Left lobe of liver (tissue), 2 donors: ENCODE measurements around the gene CPT1C. TPM values are rescaled to one million over a fixed set of nuclear protein-coding genes. Genes with fewer than 3 reads are reported as not detected.

Source experiments
- ATAC-seq: fragments of 200-7000 bp; cut with Tn5 transposase; one replicate; pipeline ENCODE4 v1.9.1; 2020; ENCODE audit warnings: mild to moderate bottlenecking, moderate library complexity
- DNase-seq: peaks from one replicate; pipeline ENCODE4 v3.0.0-alpha.2; 2020; ENCODE audit warnings: low spot score
- total RNA-seq: library from RNA; stranded (reverse); gene quantifications from one replicate; pipeline ENCODE4 v1.2.1, GENCODE V29; 2021
- donor health status: DM: no; HTN: no; CAD: no; lungs with moderate emphysema.
- donor health status: DM: no; HTN: yes; CAD: no.

Gene CPT1C
- 0.91 TPM for total RNA-seq

DNA sequence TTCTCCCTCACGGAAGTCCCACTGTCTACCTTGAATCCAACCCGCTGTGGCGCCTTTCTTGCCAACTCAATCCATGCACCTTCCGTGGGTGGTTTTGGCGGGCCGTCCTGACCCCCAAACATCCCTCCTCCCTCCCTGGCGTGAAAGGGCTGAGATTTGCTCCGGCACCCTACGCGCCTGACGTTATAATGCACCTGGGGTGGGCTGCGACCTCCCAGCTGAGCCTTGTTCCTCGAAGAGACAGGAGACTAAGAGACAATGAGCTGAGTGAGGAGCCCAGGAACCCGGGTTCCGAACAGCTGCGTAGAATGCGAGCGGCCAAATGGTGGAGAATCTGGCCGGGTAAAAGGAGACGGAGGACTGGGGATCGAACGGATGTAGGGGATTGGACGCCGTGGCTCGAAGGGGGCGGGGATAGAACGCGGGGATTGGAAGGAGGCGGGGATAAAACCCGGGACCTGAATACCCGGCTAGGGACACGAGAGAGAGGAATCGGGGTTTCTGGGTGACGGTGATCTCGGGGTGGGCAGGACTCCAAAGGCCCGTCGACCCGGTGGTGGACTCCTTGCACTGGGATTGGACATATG, at the start of gene CPT1C:
CPT1C (plus strand) TSS at position 461 of the 587 bp plus-strand sequence. CDS start 1,137 bp downstream, outside the sequence.
- DNase-seq (peak; percentile 64), ATAC-seq (peak; percentile 73)

DNA sequence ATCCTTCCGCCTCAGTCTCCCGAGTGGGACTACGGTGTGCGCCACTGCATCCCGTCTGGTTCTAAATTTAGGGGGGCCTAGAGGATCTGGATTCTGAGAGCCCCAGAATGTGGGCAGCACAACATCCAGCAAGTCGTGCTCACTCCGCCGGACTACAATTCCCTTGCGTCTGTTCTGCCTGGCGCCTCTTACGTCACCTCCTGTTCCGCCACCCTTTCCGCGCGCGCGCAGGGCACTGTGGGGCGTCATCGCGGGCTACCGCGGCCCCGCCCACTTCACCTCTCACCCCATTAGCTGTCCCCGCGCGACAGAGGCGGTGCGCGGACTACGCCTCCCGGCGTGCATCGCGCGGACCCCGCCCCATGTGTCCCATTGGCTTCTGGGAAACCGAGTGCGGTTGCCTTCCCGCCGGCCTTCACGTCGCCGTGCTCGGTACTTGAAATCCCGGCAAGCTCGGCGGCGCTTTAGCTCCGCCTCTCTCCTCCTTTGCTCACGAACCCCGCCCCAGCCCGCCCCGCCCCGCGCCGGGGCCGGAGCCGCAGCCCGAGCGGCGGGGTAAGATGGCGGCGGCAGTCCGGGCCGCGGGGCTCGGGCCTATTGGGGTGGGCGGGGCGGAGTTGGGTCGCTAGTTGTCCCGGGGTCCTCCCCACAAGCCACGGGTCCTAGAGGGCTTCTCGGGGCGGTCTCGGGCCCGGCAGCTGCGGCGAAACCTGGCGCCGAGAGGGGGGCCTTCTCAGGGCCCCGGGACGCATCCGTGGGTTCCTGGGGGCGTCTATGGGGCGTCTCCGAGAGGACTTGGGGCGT, 49.0 kb upstream of the CPT1C start, which contains the start of gene SCAF1:
SCAF1 (plus strand) TSS at position 522 of the 804 bp plus-strand sequence. CDS start 2,818 bp downstream, outside the sequence.
- ATAC-seq: peak; percentile 80
- DNase-seq: peak; percentile 100

DNA sequence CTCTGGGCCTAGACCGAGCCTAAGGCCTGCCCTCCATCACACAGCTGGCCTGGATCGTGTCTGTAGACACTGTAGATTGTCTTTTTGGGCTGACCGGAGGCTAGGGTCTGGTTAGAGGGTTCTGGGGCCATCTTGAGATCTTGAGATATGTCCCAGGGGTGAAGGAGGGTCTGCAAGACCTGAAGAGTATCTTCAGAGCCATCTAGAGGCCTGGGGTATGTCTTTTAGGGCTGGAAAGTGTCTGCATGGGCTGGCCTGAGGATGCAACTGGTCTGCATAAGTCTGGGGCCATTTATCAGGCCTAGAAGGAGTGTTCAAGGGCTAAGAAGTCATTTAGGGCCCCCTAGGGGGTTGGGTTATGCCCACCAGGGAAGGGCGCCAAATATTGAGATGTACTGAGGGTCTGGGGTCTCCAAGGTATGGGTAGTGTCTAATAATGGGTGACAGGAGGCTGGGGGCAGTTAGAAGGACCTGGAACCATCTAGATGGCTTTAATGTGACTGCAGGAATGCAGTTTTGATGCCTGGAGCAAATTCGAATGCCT, 48.4 kb upstream of the CPT1C start:
- ATAC-seq: no peak
- no peak for DNase-seq

DNA sequence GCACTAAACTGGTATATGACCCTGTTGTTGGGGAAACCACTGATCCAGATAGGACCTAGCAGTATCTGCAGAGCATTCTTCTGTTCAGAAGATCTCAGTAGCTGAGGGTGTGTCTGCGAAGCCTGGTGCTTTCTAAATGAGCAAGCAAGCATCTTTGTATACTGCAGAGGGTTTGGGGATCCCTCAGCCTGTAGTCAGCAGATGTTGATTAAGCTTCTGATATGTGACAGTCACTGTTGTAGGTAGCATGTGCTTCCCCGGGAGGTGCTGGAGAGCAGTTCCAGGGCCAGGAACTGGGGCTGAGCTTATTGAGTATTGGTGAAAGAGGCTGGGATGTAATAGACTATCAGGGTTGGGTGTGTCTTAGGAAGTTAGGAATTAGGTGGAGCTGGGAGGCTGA, 47.5 kb upstream of the CPT1C start:
- no peak for ATAC-seq
- no peak for DNase-seq

DNA sequence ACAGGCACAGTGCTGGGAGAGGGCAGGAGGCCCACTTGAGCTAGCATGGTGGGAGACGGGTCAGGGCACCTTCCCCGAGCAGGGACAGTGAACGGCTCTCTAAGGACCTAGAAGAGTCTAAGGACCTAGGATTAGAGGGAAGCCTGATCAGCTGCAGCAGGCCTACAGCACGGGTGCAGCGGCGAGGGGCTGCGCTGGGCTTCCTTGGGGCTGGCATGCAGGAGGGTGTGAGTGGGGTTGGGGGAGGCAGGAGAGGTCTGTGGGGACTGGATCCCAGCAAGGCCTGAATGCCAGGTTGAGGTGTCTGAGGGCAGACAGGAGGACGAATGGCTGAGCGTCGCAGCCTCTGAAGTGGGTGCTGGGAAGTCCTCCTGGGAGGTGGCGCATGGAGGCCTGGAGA, 45.3 kb upstream of the CPT1C start:
- ATAC-seq (no peak), DNase-seq (no peak)

- DNase-seq (no peak), ATAC-seq (no peak)
These were observed 44.9 kb upstream of the CPT1C start for GRCh38 chr19:49645995-49646394.

DNA sequence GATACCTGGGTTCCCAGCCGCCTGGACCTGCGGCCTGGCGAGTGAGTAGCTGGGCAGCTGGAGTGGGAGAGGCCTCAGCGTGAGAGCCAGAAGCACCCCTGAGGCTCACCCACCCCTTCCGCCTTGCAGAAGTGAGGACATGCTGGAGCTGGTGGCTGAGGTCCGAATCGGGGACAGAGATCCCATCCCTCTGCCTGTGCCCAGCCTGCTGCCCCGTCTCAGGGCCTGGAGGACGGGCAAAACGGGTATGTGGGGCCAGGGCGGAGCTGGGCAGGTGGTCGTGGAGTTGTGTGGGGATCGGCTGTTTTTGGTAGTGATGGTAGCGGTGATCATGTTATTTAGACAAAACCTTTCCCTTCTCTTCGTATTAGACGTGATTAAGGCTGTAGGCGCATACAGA, 44.3 kb upstream of the CPT1C start:
- no peak for DNase-seq
- no peak for ATAC-seq

DNA sequence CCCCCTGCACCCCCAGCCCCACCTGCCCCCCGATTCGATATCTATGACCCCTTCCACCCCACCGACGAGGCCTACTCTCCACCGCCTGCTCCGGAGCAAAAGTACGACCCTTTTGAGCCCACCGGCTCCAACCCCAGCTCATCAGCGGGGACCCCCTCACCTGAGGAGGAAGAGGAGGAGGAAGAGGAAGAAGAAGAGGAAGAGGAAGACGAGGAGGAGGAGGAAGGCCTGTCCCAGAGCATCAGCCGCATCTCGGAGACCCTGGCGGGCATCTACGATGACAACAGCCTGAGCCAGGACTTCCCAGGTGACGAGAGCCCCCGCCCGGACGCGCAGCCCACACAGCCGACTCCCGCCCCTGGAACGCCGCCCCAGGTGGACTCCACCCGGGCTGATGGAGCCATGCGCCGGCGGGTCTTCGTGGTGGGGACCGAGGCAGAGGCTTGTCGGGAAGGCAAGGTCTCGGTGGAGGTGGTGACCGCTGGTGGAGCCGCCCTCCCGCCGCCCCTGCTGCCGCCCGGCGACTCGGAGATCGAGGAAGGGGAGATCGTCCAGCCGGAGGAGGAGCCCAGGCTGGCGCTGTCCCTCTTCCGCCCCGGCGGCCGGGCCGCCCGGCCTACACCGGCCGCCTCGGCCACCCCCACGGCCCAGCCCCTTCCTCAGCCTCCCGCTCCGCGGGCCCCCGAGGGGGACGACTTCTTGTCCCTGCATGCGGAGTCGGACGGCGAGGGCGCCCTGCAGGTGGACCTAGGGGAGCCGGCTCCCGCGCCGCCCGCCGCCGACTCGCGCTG, 39.7 kb upstream of the CPT1C start:
- no peak for DNase-seq
- ATAC-seq: no peak

DNA sequence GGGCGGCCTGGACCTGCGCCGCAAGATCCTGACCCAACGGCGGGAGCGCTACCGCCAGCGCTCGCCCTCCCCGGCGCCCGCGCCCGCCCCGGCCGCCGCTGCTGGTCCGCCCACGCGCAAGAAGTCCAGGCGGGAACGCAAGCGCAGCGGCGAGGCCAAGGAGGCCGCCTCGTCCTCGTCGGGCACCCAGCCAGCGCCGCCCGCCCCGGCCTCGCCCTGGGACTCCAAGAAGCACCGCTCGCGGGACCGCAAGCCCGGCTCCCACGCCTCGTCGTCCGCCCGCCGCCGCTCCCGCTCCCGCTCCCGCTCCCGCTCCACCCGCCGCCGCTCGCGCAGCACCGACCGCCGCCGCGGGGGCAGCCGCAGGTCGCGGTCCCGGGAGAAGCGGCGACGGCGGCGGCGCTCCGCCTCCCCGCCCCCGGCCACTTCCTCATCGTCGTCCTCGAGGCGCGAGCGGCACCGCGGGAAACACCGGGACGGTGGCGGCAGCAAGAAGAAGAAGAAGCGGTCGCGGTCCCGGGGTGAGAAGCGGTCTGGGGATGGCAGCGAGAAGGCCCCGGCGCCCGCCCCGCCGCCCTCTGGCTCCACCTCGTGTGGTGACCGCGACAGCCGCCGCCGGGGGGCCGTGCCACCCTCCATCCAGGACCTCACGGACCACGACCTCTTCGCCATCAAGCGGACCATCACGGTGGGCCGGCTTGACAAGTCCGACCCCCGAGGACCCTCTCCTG, 38.9 kb upstream of the CPT1C start:
- no peak for ATAC-seq

GRCh38 chr19:49652551-49653465, 38.1 kb upstream of the CPT1C start:
- ATAC-seq: no peak
- no peak for DNase-seq

More for the DNA sequence above, 38.9 kb upstream of the CPT1C start:
- DNase-seq: no peak

- ATAC-seq (no peak), DNase-seq (no peak)
These were observed 37.5 kb upstream of the CPT1C start for GRCh38 chr19:49653466-49653806.

DNA sequence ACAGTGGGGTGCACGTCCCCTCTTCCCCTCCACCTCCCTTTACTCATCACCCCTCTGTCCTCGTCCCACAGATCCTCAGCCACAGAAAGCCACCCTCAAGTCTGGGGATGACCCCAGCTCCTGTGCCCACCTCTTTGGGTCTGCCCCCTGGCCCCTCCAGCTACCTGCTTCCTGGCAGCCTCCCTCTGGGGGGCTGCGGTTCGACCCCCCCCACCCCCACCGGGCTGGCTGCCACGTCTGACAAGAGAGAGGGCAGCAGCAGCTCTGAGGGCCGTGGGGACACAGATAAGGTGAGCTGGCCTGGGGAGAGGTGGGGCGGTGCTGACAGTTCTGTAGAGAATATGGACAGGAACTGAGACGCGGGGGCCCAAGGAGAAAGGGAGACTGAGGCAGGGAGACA, 36.3 kb upstream of the CPT1C start:
- DNase-seq (no peak), ATAC-seq (no peak)

GRCh38 chr19:49655570-49656455, 35.1 kb upstream of the CPT1C start:
- DNase-seq (no peak), ATAC-seq (no peak)

DNA sequence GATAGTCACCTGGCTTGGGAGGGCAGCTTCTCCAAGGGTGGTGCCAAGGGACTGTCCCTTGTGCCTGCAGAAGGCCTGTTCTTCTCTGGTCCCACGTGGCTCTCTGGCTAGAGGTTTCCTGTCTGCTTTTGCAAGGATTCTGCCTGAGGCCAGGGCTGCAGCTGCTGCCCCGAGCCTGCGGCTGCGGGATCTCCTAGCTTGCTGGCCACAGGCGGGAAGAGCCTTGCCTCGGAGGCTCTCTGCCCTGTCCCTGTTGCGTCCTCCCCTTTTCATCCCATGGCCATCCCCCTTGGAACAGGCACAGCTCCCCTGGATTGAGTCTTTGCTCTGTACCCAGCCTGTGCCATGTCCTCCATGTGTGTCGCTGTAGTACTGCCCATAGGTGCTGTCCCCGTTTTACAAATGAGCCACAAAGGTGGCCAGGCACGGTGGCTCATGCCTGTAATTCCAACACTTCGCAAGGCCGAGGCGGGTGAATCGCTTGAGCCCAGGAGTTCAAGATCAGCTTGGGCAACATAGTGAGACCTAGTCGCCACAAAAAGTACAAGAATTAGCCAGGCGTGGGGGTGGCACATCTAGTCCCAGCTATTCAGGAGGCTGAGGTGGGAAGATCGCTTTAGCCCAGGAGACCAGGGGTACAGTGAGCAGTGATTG, 34.3 kb upstream of the CPT1C start:
- ATAC-seq: no peak

GRCh38 chr19:49657493-49658138, 33.3 kb upstream of the CPT1C start:
- ATAC-seq: no peak
- no peak for DNase-seq

More for the DNA sequence above, 34.3 kb upstream of the CPT1C start:
- no peak for DNase-seq

DNA sequence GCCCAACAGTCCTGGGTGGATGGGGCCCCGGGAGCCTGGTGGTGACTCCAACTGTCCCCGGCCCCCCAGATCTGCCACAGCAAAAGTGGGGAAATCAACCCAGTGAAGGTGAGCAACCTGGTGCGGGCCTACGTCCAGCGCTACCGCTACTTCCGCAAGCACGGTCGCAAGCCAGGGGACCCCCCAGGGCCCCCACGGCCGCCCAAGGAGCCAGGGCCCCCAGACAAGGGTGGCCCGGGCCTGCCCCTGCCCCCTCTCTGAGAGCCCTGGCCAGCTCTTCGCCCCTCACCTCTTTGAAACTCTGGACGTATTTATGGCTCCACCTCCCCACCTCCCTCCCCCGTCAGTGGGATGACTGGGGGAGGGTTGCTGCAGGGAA, 32.8 kb upstream of the CPT1C start:
- no peak for ATAC-seq
- DNase-seq: no peak

DNA sequence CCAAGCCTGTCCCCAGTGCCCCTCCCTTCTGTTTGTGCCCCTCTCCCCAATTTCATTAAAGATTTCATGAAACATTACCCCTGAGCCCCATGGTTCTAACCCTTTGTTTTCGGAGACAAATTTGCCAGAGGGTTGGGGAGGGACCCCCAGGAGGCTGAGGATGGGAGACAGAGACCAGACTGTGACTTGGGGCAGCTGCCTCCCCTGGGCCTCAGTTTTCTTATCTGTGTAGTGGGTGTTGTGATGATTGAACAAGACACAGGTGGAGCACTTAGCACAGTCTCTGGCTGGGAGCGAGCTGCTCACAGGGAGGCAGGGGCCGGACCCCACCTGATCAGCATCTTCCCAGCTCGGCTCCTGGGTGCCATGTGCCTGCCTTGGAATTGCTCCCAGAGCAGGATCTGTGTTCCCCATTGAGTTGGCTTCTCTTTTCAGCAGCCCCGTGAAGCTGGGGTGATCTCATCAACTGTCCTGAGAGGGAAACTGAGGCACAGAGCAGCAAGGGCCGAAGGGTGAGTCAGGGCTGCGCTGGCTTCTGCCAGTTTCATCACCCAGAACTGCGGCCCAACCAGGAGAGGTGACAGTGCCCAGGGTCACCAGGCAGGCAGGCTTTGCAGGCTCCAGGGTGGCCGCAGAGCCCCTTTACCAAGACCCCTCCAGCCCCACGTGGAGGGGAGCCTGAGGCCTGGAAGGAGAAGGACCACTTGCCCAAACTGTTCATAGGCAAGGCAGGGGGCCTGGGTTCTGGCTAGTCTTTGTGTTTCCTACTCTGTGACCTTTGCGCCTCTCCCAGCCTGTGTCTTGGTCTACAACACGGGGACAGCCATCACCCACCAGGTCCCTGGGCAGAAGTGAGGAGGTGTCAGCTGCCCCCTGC, 32.1 kb upstream of the CPT1C start:
- DNase-seq (no peak), ATAC-seq (no peak)
